G401 (cell line): ENCODE results near the gene NHS. TPM values are rescaled to one million over a fixed set of nuclear protein-coding genes. Genes with fewer than 3 reads are reported as not detected.

Experiments
- DNase-seq: peaks from one replicate; pipeline ENCODE4 v3.0.0-alpha.2; 2015; ENCODE audit warnings: low spot score
- in situ Hi-C: cut with HindIII; loops from 2 replicates; pipeline ENCODE4 v1.10.0; 2016; ENCODE audit warnings: low sequenced_read_pairs, mixed read lengths
- total RNA-seq: library from RNA; depleted of rRNA; stranded (reverse); fragments of >200 nt; shearing (Covaris generic); gene quantifications from 2 replicates; pipeline ENCODE4 v1.2.3, GENCODE V29; 2014

NHS gene
- total RNA-seq, 1 experiment from 2014 or later: not detected

DNA sequence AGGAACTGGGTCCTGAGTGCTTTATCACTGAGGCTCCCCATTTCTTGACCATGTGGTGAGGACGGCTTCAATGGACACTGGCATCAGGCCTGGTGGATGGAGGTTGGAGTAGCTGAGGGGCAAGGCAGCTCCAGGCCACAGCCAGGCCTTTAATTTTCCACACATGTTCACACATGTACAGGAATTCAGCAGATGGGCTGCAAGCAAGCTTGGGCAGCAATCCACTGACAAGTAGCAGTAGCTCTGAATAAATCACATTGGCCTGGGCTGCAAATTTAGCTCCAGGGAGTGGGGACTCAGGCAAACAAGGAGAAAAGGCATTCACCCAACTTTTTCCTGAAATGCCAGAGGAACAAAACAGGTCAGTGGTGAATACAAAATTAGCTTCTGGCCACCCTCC lies 254.5 kb downstream of the NHS start:
- DNase-seq: peak; percentile 4
- in situ Hi-C loops: no loop called here

DNA sequence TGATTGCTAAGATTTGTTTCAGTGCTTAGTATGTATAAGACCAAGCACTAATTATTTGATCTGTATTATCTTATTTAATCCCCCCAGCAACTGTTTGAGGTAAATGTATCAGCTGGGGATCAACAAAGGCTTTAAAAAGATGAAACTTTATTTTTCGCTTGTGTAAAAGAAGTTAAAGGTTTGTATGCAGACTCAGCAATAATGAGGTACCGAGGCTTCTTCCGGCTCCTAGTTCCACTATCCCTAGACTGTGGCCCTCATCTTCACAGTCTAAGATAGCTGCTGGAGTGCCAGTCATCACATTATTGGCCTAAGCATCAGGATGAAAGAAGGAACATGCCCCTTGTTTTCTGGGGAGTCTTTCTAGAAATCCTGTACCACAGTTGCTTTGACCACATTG lies 256.6 kb downstream of the NHS start:
- DNase-seq: no peak
- in situ Hi-C loops: no loop called here

DNA sequence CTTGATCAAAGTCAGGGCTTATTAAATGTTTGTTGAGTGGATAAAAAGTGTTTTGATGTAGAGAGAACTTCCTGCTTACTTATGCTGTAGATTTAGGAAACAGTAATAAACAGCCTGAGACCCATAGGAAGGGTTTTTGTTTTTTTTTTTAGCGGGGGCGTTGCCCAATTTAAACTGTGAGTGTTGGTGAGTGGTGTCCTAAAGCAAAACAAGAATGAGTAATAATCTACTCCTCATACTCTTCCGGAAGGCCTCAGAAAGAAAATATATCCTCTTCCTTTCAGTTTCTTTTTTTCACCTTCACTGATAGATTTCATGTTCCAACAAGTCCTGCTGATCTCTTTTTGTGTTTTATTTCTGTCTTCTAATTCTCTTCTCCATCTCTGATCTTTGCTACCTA lies 257.9 kb downstream of the NHS start:
- no peak for DNase-seq
- in situ Hi-C loops: no loop called here

DNA sequence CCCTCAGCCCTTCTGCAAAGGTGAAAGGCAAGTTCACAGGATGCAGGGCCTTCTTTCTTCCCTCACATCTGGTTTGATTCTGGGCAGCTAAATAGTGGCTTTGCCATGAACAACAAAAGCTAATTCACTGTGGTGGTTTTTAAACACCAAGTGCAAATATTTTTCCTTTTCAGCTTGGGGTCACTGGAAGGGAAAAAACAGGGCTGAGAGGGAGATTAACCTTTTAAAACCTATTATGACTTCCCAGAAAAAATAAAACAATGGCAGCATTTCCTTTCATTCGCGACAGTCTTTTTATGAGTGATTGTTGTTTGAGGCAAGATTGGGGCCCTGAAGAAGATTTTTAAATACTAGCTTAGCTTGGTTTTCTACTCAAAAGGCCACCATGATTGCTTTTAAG lies 258.5 kb downstream of the NHS start:
- in situ Hi-C loops: no loop called here

DNA sequence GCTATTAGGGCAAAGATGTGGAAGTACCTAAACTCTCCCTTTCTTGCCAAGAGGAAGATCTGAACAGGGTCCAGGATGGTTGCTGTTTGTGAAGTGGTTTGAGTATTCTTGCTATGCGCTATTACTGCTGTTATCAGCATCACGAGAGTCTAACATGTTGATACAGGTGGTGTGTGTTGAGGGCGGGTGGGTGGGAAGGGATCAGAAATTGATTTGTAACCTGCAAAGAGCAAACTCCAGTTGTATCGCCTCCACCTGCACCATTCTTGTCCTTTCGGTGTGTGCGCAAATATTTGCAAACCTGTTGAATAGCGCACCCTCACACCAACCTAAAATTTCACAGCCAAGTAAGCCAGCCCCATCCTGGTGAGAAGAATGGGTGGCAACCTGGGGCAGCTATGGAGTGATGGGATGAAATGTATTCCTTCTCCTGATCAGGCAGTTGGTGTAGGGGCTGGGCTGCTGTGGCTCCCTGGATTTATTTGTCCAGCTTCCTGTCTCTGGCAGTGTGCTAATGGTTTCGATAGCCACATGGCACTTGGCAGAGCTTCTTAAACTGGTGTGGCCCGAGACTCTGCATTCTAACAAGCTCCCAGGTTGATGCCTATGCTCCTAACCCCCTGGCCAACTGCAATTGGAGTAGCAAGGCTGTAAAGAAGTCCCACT lies 259.7 kb downstream of the NHS start:
- in situ Hi-C loops: no loop called here
- DNase-seq: no peak

More for the DNA sequence above, 258.5 kb downstream of the NHS start:
- DNase-seq: no peak

DNA sequence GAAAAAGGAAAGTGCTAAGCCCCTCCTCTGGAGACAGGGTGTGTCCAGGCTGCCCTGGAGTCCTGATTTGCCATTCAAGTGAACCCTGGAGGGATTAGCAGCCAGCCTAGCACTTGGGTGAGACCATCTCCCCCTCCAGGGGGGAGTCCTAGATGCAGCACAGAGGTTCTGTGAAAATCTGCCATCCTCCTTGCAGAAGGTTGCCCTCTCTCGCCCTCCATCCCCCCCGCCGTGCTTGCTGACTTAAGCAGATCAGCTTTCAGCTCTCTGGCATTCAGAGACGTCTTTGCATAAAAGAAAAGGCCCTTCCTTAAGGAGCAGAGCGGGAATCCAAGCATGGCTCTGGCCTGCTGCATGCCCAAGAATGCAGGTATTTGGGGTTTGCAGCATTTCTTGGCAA lies 260.2 kb downstream of the NHS start:
- in situ Hi-C loops: no loop called here
- no peak for DNase-seq

DNA sequence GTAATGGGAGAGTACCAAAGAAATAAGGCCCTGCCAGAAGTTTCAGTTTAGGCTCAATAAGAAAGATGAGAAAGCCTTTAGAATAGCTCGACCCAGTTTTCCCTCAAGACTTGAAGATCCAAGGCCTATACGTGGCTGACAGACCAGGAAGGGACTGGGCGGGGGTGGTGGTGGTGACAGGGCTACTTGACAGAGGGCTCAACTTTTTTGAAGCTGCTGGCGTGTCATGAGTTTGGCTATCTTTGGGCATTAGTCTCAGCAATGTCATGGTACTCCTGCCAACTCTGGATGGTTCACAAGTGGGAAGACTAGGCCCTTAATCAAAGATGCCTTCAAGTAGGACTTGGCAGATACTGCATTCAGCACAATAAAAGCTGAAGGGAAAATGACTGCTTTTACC lies 262.2 kb downstream of the NHS start:
- in situ Hi-C loops: no loop called here
- DNase-seq: no peak

DNA sequence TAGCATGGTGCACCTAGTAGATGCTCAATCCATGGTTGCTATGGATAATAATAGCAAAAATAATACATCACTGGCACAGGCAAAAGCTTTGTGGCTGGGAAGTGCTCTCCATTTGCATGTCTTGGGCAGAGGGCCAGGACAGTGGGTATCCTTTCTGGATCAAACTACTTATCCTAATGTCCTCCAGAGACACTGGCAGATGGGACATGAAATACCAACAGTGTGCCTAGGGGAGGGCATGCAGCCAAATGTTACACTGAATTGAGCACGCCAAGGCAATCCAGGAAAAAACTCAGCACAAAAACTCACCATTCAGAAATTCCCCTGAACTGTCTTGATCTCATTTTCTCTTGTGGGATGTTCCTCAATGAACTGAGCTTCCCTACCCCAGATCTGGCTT lies 263.7 kb downstream of the NHS start:
- in situ Hi-C loops: no loop called here
- DNase-seq: peak; percentile 88

DNA sequence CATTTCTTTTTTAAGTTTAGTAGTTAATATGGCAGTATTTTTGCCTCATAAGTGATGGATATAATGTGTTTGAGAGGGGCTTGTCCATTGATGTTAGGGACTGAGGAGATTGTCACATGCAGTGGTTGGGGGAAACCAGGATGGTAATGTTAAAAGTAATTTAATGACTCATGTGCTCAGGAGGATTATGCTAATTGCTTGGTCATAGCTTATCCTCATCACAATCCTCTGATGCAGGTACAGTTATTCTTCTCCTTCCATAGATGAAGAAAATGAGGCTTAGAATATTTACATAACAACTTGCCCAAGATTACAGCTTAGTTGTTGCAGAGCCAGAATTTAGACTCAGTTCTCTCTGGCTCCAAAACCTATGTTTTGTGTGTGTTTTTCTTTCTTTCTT lies 267.9 kb downstream of the NHS start:
- in situ Hi-C loops: no loop called here

DNA sequence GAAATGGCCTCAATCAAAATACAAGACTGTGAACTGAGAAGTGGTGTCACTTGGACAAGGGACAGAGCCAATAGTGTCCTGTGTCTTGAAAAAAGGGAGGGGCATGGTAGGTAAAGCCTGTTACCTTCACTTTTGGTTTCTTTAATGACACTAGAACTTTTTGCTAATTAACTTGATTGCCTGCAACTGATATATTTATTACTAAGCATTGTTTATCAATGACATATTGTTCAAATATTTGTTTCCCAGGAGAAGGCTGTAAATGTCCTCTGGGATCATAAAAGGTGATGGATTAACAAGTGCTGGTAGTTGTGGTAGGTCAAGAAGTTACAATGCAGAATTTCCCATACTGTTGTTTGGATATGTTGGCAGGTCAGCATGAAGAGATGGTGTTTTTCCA lies 268.5 kb downstream of the NHS start:
- in situ Hi-C loops: no loop called here

More for the DNA sequence above, 267.9 kb downstream of the NHS start:
- no peak for DNase-seq

DNA sequence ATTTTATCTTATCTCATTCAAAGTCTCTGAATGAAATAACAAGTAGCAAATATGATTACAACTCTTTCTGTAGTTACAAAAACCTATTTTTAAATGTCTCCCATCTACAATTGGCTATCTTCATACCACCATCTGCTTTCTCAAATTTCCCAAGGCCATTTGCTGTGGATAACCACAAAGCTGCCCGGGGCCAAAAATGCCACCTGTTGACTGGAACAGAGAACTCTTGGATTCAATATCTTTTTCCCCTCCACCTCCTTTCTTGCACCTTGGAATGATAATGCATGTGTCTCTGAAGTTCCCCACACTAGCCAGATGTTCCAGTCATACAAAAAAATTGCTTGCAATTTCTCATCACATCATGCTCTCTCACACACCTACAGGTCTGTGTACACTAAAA lies 269.0 kb downstream of the NHS start:
- in situ Hi-C loops: no loop called here
- no peak for DNase-seq

More for the DNA sequence above, 268.5 kb downstream of the NHS start:
- no peak for DNase-seq

DNA sequence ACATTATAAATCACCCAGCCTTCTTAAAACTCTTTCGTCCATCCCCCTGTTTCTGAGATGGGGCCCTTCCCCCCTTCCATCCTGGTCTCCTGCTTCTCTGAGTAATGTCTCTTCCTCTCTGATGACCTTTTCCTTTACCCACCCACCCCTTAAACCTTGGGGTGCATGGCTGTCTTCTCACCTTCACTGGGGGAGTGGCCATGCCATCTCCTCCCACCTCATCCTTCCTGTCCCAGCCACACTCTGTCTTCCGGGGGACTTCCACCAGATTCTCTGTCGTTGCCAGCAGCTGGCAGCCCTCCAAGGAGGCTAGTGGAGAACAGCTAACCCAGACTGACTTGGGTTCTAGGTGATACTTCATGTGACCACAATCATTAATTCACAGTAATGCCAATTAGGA lies 279.1 kb downstream of the NHS start:
- DNase-seq: no peak
- in situ Hi-C loops: no loop called here

DNA sequence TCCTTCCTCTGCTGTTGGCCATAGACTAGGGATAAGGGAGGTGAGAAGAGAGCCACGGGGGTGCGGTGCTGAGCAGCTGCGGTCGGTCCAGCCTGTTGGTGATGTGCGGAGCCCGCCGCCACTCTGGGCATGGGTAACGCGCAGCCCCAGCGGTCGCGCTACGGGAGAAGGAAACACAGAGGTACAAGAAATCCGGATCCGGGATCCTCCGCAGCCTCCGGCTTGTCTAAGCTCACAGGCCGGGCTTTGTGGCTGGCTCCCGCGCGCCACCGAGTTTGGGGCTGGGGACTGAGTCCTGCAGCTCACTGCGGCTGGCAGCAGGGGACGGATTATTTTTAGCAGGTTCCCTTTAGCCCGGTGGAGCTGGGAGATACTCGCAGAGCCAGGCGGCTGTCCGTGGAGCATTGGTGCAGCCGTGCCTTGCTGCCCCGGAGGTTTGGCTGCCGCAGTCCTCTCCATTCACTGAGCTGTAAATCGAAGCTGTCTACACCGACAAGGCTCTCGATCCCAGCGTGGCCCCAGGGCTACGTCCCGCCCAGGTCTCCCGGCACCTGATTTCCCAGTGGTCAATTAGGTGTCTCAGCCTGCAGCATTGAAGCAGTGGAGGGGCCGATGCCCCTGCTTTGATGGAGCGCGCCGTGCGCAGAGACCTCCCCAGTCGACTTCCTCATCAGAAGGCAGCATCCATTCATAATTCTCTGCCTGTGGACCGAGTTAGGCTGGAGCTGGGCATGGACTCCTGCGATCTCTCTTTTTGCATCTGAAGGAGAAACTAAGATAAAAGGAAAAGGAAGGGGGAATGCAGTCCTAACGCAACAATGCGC lies 280.4 kb downstream of the NHS start:
- DNase-seq: peak; percentile 3
- in situ Hi-C loops: no loop called here

DNA sequence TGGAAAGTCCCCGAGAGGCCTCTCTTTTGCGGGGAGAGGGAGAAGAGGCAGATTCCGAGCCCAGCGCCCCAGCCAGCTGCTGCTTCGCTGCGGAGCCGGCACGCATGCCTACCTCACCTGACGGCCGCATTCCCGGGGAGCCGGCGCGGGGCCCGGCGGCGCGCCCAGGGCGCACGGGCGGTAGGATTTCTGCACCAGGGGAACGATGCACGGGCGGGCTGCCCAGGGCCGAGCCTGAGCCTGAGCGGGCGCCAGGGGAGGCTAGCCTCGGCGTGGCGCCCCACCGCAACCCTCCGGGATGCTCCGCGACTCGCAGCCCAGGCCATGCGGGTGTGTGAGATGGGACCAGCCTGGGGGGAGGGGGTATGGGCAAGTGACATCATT lies 281.0 kb downstream of the NHS start:
- in situ Hi-C loops: no loop called here
- DNase-seq: no peak

DNA sequence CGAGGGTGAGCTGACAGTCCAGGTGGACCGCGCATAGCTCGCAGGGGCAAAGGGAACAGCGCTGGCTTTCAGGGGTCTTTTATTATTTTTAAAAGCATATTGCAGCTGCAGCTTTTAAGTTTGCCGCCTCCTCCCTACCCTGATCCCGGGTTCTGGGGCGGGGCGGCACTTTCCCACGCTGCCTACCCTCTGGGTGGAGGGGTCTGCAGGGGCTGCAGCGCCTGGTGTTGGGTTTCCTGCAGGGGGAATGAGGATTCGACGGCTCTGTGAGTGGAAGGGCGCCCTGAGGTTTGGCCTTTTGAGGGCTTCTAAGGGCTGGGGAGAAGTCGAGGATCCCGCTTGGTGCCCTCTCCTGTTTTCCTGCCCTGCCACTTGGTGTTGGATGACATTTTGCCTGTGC lies 281.6 kb downstream of the NHS start:
- no peak for DNase-seq
- in situ Hi-C loops: no loop called here

DNA sequence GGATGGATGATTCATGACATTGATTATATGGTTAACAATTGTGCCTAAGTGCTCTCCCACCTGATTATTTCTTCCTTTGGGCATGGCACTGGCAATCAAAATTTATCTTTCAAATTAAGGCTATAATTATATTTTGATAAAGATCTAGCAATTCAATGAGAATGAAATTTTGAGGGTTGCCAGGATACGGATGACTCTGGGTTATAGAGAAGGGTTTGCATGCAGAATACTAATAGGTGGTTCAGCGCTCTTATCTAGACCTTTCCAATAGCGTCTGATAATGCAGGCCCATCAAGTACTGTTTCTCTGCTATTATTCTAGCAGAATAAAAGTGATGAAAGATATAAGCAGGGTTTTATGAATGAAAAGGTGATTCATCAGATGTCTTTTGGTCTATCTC lies 287.4 kb downstream of the NHS start:
- in situ Hi-C loops: no loop called here
- no peak for DNase-seq

DNA sequence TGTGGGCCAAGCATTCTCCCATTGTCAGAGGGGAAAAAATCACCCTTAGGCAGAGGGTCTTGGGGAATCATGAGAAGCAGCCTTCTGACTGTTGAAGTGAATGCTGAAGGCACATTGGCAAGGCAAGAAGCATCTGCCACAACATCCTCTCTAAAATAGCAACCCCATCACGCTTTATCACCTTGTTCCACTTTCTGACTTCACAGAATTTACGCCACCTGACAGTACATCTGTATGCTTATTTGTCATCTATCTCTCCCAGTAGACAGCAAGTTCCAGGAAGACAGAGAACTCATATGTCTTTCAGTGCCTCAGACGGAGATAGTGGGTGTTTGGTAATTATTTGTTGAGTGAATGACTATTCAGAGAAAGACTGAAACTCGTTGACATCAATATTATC lies 293.9 kb downstream of the NHS start:
- DNase-seq: no peak
- in situ Hi-C loops: no loop called here

DNA sequence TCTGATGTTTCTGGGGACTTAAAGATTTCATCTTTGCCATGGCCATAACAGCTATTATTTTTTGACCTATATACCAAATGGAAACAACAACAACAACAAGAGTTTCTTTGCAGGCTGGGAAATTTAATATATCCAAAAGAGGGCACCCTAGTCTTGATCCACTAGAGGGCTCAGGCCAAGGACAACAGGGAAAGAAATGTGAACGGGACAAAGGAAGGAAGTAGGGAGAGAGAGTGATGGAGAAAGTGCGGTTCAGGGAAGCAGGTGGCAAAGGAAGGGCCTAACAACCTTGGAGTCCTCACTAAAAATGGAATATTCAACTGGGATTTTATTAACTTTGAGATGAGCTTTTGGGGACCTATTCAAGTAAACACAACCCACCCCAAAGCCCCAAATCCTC lies 294.5 kb downstream of the NHS start:
- DNase-seq: no peak
- in situ Hi-C loops: no loop called here

DNA sequence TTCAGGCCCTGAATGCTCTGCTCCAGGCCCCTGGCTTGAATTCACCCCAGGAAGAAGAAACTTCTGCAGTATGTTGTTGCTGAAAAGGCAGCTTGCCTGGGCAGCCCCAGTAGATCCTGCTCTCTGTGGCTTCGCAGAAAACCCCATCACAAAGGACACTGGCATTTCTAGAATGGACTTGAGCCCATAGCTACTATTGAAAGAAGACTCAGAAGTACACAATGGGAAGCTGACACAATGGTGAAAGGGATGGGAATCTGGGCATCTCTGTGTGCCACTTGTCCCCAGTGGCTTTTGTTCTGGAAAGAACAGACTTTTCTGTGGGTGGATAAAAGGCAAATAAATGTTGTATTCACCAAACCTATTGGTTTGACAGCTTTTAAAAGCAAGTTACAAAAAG lies 294.9 kb downstream of the NHS start:
- in situ Hi-C loops: no loop called here
- no peak for DNase-seq

DNA sequence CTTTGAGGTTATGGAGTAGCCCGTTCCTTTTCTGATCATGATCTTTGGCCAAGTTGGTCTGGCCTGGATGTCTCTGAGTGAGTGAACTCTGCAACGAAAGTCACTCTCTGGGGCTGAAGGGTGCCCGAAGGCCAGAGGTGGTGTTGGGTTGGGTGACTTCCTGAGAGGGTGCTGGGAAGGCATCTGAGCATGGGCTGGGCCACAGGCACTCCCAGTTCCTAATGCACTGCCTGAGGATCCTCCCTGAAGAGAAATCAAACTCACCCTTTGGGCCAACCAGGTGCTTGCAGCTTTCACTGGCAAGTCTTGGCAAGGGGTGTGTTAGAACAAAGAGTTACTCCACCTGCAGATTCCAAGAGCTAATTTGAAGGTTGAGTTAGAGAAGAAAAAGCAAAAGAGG lies 295.9 kb downstream of the NHS start:
- in situ Hi-C loops: no loop called here
- no peak for DNase-seq

DNA sequence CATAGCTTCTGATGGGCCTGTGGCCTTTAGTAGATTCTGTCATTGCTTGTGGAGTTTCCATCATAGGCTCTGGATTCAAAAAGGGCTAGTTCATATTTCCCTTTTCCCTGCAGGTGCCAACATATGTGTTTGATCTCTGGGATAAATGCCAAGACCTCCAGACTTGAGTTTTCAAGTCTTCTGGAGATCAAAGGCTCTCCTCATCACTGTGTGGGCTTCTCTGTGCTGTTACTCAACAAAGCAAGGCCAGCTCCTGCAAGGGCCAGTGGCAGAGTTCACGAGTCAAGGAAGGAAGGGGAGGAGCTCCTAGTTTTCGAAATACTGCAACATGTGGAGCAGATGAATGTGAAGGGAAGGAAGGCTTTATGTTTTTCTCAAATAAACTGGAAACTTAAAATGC lies 299.6 kb downstream of the NHS start:
- in situ Hi-C loops: no loop called here
- no peak for DNase-seq
